ENCODE results near the gene ID2.

Gene ID2

DNA sequence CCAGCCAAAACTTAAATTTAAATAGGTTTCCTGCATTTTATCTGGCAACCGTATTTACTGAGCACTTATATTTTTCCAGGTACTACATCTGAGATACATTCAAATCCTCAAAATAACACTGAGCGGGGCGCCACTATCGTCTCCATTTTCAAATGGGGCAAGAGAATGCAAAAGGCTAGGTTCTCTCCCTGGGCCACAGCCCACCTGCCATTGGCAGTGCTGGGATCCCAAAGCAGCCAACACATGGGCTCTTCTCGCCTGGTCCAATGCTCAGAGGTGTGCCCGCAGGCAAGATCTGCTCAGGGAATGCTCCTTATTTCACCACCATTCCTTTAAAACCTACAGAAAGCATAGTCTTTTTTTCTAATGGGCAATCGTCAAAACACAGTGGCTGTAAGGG is 11.3 kb upstream of the ID2 start:
- TF ChIP-seq, protein P1, sequence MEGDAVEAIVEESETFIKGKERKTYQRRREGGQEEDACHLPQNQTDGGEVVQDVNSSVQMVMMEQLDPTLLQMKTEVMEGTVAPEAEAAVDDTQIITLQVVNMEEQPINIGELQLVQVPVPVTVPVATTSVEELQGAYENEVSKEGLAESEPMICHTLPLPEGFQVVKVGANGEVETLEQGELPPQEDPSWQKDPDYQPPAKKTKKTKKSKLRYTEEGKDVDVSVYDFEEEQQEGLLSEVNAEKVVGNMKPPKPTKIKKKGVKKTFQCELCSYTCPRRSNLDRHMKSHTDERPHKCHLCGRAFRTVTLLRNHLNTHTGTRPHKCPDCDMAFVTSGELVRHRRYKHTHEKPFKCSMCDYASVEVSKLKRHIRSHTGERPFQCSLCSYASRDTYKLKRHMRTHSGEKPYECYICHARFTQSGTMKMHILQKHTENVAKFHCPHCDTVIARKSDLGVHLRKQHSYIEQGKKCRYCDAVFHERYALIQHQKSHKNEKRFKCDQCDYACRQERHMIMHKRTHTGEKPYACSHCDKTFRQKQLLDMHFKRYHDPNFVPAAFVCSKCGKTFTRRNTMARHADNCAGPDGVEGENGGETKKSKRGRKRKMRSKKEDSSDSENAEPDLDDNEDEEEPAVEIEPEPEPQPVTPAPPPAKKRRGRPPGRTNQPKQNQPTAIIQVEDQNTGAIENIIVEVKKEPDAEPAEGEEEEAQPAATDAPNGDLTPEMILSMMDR (IDR thresholded peaks at IDR 0.05; ENCODE audit: low read depth, low read length) = no peak
- no peak overlapping the region for H3K4me3 ChIP-seq (ENCODE audit: low read depth, low read length)

DNA sequence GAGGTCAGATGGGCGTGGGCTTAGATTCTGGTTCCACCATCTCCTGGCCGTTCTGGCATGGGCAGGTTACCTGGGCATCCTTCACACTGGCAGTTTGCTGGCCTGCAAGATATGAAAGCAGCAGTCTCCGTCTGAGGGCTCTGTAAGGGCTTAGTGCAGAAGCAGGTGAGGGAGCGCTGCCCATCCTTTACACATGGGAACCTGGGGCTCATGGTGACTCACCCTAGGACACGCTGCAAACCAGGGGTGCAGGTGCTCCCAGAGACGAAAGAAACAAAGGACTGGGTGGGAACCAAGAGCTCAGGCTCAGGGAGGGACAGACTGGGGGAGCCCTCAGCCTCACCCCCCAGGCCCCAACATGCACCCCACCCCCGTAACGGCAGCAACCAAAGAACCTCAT is 10.7 kb upstream of the ID2 start:
- TF ChIP-seq, protein P1 (IDR thresholded peaks at IDR 0.05; ENCODE audit: low read depth, low read length) = no peak
- H3K4me3 ChIP-seq (ENCODE audit: low read depth, low read length) = no peak overlapping the region

DNA sequence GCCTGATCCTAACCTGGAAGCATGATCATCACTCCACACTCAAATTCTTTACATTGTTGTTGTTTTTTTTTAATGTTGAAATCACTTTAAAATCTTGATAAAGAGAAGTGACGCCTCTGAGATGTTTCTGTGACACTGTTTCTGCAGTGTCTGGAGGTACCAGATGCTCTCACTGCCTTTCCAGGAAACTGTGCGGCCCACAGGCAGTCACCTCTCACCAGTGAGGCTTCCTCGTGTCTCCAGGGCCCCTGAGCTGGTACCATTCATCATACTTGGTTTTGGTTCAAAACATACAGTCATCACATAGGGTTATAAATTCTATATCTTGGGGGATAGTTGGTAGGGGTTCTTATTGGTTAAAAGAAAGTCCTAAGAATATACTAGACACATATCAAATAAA is 10.1 kb upstream of the ID2 start:
- H3K4me3 ChIP-seq (ENCODE audit: low read depth, low read length) = no peak overlapping the region

DNA sequence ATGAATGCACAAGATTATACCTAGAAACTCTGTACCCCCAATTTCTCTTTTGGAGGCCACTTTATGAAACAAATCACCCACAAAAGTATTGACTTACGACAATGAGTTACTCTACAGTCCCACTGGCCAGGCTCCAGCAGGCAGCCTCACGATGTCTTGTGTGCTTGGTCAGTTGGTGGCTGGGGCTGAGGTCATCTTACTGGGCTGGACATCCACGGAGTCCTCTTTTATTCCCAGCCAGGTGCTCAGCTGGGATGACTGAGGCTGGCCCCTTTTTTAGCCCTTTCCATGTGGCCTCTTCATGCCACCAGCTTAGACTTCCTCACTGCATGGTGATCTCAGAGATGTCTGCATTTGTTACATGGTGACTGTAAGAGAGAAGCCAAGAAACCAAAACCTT is 8.9 kb upstream of the ID2 start:
- TF ChIP-seq, protein P1 (IDR thresholded peaks at IDR 0.05; ENCODE audit: low read depth, low read length) = no peak
- no peak overlapping the region for H3K4me3 ChIP-seq (ENCODE audit: low read depth, low read length)

More for the DNA sequence above, 10.1 kb upstream of the ID2 start:
- TF ChIP-seq, protein P1 (IDR thresholded peaks at IDR 0.05; ENCODE audit: low read depth, low read length) = no peak

DNA sequence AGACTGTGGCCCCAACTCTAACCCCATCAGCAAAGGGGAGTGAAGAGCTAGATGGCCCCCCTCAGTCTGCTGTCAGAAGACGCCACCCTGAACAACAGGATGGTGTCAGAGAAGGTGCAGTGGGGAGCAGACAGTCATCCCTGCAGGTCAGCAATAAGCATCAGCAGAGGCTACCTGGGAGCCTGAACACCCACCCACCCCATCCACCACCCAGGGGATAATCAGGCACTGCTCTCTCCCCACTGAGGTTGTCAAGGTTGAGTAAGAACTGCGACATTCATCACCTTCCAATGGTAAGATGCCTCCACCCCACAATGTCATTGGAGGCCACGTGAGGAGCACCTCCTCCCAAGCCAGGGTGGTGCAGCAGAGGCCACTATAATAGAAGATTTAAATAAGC is 8.5 kb upstream of the ID2 start:
- H3K4me3 ChIP-seq (ENCODE audit: low read depth, low read length) = no peak overlapping the region
- TF ChIP-seq, protein P1 (IDR thresholded peaks at IDR 0.05; ENCODE audit: low read depth, low read length) = no peak

DNA sequence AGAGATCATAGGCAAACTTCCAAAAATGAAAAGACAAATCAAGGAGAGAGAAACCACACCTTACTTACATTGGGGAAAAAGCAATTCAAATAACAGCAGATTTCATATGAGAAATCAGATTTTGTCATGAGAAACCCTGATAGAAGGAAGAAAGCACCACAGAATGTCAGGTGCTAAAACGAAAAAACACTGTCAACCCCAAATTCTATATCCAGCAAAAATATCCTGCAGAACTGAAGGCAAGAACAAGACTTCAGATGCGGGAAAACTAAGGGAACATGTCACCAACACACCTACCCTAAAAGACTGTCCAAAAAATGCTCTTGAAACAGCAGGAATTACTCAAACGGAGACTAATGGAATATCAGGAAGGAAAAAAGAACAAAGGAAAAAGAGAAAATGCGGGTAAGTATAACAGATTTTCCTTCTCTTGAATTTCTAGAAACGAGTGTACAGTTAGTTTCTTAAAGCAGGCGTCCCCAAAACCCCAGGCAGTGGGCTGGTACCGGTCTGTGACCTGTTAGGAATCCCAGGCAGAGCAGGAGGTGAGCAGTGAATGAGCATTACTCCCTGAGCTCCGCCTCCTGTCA is 7.3 kb upstream of the ID2 start:
- no peak overlapping the region for H3K4me3 ChIP-seq (ENCODE audit: low read depth, low read length)
- TF ChIP-seq, protein P1 (IDR thresholded peaks at IDR 0.05; ENCODE audit: low read depth, low read length) = no peak

DNA sequence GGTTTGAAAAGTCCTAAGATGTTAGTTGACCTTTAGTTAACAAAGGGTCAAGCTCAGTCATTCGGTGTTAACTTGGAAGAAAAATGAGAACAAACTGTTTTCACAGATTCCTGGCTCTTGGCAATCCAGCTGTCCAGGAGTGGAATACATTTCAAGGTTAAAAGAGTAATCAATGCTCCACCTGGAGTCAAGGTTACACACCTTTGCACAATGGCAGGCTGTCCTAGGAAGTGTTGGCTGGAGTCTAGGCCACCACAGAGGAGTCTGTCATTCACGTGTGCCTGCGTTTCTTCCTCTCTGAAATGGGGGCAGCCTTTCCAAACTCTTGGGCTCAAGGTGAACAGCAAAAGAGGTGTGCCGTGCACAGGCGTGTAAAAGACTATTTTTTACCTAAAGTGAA is 6.3 kb upstream of the ID2 start:
- TF ChIP-seq, protein P1 (IDR thresholded peaks at IDR 0.05; ENCODE audit: low read depth, low read length) = no peak
- no peak overlapping the region for H3K4me3 ChIP-seq (ENCODE audit: low read depth, low read length)
